HG03135 (cell line): ENCODE results near the gene NAXD.
A peak's percentile ranks its signal among the peaks of the same experiment; 100 is the strongest.
"Not testable (repeated sequence)": the region's sequence is repeated elsewhere in the genome, so short reads cannot be mapped to it uniquely, and the experiment has no call there.

Source experiments
- ATAC-seq: cut with Tn5 transposase; IDR thresholded peaks from one replicate; pipeline ENCODE4 v1.9.1; 2021; ENCODE audit warnings: mild to moderate bottlenecking, moderate library complexity; ENCODE audit not compliant: unreplicated experiment

NAXD gene

DNA sequence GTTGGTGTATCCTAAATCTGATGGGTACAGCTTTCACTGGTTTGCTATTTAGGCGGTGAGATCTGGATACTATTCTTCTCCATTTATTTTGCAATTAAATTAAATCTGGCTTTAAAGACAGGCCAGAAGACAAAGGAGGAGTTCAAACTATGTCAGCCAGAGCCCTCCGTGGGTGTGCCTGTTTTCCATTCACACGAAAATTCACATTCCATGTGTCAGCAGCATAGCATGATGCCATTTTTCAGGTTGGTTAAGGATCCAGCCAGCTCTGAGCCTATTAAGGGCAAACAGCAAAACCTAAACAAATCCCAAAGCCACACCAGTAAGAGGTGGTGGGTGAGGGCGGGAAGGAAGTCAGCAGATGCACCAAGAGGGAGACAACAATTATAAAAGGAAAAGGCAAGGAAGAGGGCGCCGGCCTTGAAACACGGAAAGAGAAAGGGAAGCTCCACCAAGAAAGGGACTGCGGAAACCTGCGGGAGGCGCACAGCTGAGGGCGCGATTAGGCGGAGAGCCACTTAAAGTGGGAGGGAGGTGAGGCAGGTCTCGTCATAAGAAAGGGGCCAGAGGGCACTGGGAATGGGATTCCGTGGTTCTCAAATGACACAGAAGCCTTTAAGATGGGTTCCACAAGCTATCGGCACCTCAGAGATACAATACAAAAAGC lies 47.6 kb downstream of the NAXD start:
- no peak for ATAC-seq

DNA sequence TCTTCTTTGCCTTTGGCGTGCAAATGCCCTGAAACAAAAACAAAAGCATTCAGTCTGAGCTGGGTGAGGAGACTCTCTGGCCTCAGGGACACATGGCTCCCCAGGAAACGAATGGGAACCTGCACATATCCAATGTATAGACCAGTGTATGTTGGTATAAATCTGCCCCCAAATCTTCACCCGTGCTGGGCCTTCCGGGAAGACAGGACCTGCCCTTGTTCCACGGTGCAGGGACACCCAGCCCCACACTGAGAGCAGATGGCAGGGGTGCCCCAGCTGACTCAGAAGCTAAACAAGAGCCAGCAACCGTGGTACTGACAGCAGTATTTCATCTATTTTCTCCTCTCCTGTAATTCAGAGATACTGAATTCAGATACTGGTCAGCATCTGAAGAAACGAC lies 48.1 kb downstream of the NAXD start:
- no peak for ATAC-seq

DNA sequence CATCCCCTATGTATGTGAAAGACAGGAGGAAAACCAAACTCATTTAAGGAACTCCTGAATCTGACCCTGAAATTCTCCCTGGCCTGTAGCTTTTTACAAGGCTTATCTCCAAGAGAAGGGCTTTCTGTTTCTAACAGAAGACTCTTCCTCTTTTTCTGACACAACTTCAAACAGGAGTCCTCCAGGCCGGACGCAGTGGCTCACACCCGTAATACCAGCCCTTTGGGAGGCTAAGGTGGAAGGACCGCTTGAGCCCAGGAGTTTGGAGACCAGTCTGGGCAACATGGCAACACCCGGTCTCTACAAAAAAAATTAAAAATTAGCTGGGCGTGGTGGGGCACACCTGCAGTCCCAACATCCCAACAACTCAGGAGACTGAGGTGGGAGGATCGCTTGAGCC lies 48.7 kb downstream of the NAXD start:
- ATAC-seq, result no peak

DNA sequence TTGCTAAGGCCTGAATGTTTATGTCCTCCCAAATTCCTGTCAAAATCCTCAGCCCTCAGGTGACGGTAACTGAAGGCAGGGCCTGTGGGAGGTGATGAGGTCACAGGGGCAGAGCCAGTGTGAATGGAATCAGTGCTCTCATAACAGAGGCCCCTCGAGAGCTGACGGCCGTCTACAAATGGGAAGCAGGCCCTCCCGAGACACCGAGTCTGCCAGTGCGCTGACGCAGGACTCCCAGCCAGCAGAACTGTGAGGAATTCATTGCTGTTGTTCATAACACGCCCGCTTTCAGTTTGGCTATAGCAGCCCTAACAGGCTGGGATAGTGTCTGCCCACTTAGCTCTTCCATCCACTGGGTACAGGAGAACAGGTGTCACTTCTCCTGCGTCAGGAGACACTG lies 49.3 kb downstream of the NAXD start:
- ATAC-seq, result no peak

DNA sequence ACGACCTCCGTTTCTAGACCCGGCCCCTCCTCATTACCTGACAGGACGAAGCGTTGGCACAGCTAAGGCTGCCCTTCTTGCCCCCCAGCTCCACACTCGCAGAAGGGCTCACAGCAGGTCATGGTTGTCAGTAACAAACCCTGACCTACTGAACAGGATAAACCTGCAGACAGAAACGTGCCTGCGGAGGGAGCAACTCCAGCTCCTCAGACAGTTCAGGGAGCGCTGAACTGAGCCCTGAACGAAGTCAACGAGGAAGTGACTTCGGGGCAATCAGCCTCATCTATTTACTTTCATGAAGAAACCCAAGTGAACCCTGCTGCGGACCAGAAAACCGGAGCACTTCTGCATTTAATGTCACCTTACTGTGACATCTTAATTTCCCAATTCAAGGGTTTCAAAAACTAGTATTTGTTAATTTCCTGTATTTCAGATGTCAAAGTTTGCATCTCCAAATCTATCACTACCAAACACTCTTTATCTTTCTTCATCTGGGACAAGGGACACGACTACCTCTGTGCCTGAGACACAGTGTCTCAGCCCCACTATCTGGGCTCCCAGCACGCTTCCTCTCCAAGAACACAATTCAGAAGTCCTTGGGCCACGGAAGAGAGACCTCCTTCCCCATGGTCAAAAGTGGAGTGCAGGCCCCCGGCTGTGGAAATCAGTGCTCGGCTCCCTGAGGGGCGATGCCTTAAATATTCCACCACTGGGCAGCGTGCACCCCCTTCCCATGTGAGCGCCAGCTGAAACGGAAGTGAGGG lies 50.3 kb downstream of the NAXD start:
- ATAC-seq, result no peak

DNA sequence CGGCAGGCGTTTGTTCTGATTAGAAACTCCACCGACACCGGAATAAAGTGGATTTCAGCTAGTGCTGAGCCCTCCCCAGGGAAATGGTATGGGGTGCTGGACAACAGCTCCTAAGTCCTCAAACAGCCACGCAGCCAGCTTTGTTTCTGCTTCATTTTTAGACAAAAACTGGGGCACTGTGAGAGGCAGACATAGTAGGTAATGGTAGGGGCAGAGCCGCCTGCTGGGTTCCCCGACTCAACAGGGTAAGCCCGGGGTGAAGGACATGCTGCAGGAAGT lies 50.8 kb downstream of the NAXD start:
- no peak for ATAC-seq

DNA sequence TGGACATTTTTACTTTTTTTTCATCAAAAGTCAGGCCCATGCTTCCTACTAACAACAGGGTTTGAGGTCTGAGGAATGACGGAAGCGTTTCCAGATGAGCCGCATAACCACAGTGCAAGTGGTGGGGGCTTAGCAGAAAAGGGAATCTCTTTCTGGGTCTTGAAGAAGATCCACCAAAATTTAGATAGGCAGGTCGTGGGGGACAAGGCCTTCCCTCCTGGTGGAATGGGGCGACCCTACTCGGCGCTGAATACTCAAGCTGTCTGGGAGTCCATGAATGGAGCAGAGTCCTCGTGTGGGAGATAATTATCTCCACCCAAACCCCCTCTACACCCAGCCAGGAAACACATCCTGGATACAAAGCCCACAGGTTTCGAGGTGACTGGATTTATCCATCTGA lies 53.7 kb downstream of the NAXD start:
- ATAC-seq, result no peak

DNA sequence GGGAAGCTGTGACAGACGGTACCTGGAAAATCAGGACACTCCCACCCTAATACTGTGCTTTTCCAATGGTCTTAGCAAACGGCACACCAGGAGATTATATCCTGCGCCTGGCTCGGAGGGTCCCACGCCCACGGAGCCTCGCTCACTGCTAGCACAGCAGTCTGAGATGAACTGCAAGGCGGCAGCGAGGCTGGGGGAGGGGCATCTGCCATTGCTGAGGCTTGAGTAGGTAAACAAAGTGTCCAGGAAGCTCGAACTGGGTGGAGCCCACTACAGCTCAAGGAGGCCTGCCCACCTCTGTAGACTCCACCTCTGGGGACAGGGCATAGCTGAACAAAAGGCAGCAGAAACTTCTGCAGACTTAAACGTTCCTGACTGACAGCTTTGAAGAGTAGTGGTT lies 54.5 kb downstream of the NAXD start:
- ATAC-seq, result not testable (repeated sequence)

DNA sequence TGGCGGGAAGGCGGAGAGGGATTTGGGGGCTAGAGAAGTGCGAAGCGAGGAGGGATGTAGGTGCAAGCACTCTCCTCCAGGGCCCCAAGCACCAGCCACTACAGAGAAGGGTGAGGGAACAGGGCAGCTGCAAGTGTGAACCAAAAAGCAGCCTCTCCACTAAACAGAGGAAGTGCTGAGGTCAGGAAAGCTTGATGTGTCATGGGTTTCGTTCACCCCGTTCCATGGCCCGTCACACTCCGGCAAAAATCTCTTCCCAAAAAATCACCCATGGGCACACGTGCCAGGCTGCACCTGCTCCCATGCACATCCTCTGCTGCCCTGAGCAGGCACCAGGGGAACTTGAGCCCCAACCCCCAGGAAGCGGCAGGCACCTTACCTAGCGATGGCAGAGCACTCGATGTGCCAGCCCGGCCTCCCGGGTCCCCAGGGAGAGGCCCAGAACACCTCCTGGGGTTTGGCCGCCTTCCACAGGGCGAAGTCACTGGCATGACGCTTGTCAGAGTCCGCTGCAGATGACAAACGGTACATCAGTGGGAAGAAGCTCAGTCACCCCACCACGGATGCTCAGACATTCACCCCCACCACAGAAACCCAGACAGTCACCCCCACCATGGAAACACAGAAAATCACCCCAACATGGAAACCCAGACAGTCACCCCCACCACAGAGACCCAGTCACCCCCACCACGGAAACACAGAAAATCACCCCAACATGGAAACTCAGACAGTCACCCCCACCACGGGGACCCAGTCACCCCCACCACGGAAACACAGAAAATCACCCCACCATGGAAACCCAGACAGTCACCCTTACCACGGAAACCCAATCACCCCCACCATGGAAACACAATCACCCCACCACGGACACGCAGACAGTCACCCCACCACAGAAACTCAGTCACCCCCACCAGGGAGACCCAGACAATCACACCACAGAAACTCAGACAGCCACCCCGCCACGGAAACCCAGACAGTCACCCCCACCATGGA lies 61.5 kb downstream of the NAXD start:
- ATAC-seq, result peak; percentile 71

DNA sequence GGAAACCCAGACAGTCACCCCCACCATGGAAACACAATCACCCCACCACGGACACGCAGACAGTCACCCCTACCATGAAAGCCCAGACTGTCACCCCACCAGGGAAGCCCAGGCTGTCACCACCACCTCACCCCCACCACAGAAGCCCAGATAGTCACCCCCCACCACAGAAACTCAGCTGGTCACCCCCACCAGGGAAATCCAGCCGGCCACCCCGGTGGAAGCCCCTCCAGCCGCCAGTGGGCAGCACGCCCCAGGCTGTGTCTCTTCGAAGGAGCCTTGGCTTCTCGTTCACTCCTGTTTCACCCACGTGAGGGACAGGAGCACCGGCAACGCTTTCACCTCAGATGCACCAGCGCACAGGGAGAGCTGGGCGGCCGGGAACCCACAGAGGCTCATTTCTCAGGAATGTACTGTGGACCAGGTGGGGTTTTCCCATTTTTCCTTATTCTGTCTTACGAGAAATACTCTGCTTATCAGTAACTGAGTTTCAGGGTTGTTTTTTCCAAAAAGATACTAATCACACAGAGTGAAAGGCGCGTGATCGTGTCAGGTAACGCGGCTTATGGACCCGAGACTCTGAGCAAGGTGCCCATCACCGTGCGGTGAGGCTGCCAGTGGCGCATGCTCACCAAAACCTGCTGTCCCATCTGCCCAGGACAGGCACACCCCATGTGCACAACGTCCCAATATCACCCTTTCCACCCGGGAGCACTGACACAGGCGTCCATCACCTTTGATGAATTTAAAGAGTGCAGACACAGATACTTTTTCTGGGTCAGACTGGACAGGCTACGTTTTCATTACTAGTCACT lies 62.6 kb downstream of the NAXD start:
- no peak for ATAC-seq

DNA sequence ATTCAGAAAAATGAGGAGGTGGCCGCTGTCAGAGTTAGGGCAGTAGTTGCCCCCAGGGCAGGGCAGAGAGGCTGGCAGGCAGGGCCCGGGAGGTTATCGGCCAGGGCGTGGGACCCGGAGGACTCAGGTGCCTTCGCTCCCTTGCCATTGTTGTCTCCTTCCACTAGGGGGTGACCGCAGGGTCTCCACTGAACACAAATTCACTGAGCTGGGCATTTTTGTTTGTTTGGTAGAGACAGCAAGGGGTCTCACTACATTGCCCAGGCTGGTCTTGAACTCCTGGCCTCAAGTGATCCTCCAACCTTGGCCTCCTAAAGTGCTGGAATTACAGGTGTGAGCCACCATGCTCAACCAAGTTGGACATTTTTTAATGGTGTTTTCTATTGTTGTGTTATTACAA lies 65.5 kb downstream of the NAXD start:
- no peak for ATAC-seq

DNA sequence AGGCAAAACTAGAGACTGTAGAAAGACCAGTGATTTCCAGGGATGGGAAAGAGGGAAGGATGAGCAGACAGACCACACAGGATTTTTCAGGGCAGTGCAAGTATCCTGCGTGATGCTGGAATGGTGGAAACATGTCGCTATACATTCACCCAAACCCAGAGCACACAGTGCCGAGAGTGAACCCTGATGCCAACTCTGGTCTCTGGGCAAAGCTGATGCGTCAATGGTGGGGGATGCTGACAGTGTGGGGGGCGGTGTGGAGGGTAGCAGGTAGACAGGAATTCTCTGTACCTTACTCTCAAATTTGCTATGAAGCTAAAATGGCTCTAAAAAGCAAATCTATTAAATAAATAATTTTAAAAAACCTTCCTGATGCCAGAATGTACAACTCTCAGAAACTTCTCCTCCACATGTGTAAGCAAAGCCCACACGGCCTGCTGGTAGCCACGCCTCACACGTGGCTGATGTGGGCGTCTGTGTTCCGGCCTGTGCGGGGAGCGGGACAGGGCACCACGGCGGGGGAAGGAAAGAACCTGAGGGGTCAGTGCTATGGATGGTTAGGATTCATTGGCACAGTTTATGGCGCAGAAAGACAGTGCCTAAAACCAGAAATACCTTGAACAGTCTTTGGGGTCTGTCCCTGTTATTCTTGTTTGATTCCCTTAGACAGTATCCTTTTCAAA lies 66.7 kb downstream of the NAXD start:
- ATAC-seq, result no peak

DNA sequence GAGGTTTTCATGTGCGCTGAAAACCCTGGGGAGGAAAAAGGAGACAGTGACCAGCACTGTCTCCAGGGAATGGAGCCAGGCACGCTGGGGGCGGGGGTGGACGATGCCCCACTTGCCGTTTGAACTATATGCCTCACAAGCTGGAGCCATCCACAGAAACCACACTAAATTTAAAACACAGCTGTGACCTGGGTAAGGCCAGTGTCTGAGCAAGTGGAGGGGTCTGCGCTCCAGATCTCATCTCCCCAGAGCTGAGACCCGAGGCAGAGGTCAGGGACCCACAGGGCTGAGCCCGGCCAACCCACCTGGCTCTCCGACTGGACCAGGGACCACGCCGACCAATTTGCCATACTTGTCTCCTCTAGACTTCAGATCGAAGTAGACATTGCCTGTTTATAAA lies 67.4 kb downstream of the NAXD start:
- ATAC-seq, result no peak

DNA sequence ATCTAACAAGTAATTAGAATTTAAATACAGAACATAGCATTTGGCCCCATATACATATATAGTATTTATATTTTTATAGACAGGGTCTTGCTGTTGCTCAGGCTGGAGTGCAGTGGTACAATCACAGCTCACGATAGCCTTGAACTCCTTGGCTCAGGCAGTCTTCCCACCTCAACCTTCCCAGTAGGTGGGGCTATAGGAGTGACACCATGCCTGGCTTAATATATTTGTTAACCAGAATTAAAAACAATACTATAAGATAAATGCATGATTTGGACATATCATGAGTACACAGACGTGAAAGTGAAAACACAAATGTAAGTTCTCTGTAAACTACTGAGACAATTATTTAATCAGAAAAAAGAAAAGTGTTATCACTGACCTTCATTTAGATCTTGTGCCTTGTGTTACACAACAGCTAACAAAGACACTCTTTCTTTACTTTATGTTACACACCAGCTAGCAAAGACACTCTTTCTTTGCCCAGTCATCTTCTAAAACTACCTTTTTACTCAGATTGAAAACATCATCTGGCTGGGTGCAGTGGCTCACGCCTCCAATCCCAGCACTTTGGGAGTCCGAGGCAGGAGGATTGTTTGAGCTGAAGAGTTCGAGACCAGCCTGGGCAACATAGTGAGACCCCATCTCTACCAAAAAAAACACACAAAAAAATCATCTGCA lies 68.0 kb downstream of the NAXD start:
- no peak for ATAC-seq

DNA sequence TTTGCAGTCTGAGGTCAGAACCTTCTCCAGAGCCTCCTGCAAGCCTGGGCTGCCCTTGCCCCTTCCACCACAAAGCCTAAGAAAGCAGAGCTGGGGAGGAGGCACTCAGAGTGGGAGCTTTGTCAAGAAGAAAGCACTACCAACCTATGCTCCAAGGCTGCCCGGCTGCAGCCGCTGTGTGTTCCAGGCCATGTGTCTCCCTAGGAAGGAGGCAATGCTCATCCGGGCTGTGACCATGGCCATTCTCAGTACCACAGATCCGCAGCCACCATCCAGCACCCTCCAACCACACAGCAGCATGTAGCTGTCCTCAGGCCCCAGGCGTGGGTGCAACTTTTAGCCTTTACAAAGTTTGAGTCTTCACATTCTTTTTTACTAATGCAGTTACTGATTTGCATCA lies 68.6 kb downstream of the NAXD start:
- ATAC-seq, result no peak

DNA sequence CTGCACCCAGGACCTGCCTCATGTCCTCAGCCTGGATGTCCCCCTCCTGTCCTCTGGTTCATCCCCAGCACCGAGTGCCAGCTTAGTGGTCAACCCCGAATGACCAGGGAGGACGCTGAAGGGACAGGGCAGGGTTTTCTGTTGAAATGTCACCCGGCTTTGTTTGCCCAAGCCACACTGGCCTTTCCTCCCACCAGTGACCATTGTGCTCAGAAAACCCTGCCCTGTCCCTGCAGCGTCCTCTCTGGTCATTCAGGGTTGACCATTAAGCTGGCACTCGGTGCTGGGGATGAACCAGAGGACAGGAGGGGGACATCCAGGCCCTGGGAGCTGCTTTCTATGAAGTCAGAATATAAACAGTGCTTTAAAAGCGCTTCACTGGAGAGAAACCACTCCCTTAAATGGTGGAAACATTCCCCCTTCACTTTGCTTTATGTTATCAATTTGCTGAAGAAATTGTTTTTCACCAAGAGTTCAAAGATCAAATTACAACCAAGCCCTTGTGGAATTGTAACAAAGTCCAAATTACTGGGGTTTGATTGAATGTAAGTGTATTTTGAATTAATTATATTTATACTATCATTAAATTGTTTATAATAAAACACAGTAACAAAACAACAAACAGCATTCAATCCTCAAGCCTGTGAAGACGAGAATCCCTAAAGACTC lies 69.2 kb downstream of the NAXD start:
- no peak for ATAC-seq

DNA sequence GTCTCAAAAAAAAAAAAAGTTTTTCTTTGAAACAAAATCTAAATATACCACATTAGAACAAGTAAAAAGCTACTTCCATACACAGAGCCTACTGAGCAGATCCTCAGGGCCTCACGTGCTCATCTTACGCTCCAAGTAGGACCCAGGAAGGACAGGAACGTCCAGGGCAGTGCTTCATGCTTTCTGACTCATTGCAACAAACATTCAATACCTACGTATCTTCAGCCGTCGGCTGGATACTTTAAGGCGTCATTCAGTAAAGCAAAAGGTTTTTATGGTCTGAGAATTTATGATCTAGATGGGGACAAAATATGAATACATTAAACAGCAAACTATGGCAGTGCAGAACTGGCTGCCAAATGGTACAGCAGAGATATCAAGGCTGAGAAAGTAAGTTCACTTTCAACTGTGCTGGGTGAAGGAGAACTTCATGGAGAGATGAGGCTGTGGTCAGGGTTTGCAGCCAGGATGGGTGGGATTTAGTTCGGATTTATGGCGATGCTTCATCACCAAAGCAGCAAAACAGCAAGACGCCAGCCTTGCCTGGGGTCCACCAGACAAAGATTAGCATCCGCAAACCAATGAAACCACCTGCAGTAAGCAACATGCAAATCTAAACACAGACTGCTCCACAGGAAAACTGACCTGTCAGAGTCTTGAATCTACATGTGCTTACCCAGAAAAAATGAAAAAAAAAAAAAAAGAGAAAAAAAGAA lies 70.1 kb downstream of the NAXD start:
- no peak for ATAC-seq

DNA sequence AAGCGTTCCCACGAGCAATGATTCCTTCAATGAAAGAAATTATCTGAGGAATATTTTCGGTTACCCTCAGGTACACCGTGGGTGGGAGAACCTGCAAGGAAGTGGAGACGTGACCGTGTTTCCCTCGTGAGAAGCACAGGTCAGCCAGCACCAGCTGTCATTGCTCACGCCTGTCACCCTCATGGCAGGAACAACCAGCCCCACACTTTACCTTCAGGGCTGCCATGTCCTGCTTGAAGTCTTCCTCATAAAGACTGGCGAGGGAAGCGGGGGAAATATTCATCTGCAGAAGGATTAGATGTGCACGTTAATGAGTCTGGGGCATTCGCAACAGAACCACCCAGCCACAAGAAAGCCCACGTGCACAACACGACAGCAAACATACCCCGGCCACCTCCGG lies 72.4 kb downstream of the NAXD start:
- ATAC-seq, result no peak

DNA sequence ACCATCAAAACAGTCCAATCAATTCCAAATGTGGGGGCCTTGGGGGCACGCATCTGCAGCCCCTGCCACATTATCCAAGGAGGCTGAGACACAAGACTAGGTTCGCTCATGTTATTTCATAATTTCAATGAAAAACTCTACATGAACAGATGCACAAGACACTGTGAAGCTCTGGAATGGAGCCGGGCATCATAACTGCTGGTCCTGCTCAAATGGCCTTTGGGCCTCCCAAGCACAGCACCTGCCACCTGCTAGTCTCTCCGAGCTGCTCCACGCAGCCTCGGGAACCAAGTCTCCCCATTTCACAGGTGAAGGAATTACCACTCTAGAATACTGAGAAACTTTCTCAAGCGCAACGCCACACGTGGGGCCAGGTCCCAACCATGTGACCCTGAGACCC lies 73.7 kb downstream of the NAXD start:
- no peak for ATAC-seq
